Glutamatergic neuron (in vitro differentiated cells): ENCODE results near the gene AGPAT3. TPM values are rescaled to one million over a fixed set of nuclear protein-coding genes. Genes with fewer than 3 reads are reported as not detected.
A peak's percentile ranks its signal among the peaks of the same experiment; 100 is the strongest.

Source experiments
- DNase-seq: peaks from one replicate; pipeline ENCODE4 v3.0.0; 2022
- H3K27ac Mint-ChIP-seq: one replicate; pipeline ENCODE4 v1.8.0; 2020; ENCODE audit warnings: mild to moderate bottlenecking, mixed read lengths, inconsistent platforms; ENCODE audit not compliant: unreplicated experiment
- H3K27me3 Mint-ChIP-seq: one replicate; pipeline ENCODE4 v1.8.0; 2020; ENCODE audit warnings: mild to moderate bottlenecking, moderate library complexity, mixed read lengths, inconsistent platforms; ENCODE audit not compliant: unreplicated experiment
- H3K36me3 Mint-ChIP-seq: one replicate; pipeline ENCODE4 v1.8.0; 2020; ENCODE audit warnings: mild to moderate bottlenecking, mixed read lengths, inconsistent platforms; ENCODE audit not compliant: unreplicated experiment
- H3K4me1 Mint-ChIP-seq: one replicate; pipeline ENCODE4 v1.8.0; 2020; ENCODE audit warnings: mild to moderate bottlenecking, low read depth, mixed read lengths, inconsistent platforms; ENCODE audit not compliant: unreplicated experiment
- H3K4me3 Mint-ChIP-seq: one replicate; pipeline ENCODE4 v1.8.0; 2020; ENCODE audit warnings: mild to moderate bottlenecking, mixed read lengths, inconsistent platforms; ENCODE audit not compliant: unreplicated experiment
- H3K9me3 Mint-ChIP-seq: one replicate; pipeline ENCODE4 v1.8.0; 2020; ENCODE audit warnings: mild to moderate bottlenecking, moderate library complexity, mixed read lengths, inconsistent platforms; ENCODE audit not compliant: unreplicated experiment
- CTCF ChIP-seq: fragments of 200-600 bp; sonication (generic); IDR thresholded peaks from one replicate; pipeline ENCODE4 v1.5.0; 2021; ENCODE audit not compliant: partially characterized antibody, unreplicated experiment
- total RNA-seq: library from RNA; stranded (reverse); fragmentation: NEBNext Ultra II Directional; extraction: Animal tissue kit (Norgen Biotek cat#: 25700); gene quantifications from one replicate; pipeline ENCODE4 v1.2.1, GENCODE V29; 2021; ENCODE audit not compliant: unreplicated experiment

AGPAT3 gene
- total RNA-seq, 1 donor from 2014 or later: 12.6 TPM

- Mint-ChIP-seq H3K9me3 (peaks cover 2% of the 10 kb centered on the region), H3K36me3 (no peaks in the 10 kb centered on the region), H3K4me1 (peaks cover 27% of the 10 kb centered on the region), H3K4me3 (no peak overlapping the region), H3K27me3 (no peaks in the 10 kb centered on the region), H3K27ac (no peak overlapping the region)
- no peak for DNase-seq
- TF ChIP-seq CTCF: no peak
These were observed 54.3 kb downstream of the AGPAT3 start for GRCh38 chr21:43919283-43919682.

GRCh38 chr21:43919871-43920801, 55.1 kb downstream of the AGPAT3 start:
- peak; percentile 71 for DNase-seq
- peaks cover 4% of the 10 kb centered on the region for H3K9me3 Mint-ChIP-seq
- no peaks in the 10 kb centered on the region for H3K36me3 Mint-ChIP-seq
- H3K4me3 Mint-ChIP-seq: peak overlapping the region; percentile 48
- peaks cover 2% of the 10 kb centered on the region for H3K27me3 Mint-ChIP-seq
- H3K27ac Mint-ChIP-seq: peak overlapping the region; percentile 85
- no peak for TF ChIP-seq CTCF
- peaks cover 27% of the 10 kb centered on the region for H3K4me1 Mint-ChIP-seq

GRCh38 chr21:43921571-43921978, 56.6 kb downstream of the AGPAT3 start:
- peak overlapping the region; percentile 63 for H3K4me3 Mint-ChIP-seq
- H3K9me3 Mint-ChIP-seq: peaks cover 4% of the 10 kb centered on the region
- H3K4me1 Mint-ChIP-seq: peaks cover 27% of the 10 kb centered on the region
- peaks cover 3% of the 10 kb centered on the region for H3K27me3 Mint-ChIP-seq
- DNase-seq: no peak
- peak overlapping the region; percentile 33 for H3K27ac Mint-ChIP-seq
- H3K36me3 Mint-ChIP-seq: no peaks in the 10 kb centered on the region
- TF ChIP-seq CTCF: no peak

DNA sequence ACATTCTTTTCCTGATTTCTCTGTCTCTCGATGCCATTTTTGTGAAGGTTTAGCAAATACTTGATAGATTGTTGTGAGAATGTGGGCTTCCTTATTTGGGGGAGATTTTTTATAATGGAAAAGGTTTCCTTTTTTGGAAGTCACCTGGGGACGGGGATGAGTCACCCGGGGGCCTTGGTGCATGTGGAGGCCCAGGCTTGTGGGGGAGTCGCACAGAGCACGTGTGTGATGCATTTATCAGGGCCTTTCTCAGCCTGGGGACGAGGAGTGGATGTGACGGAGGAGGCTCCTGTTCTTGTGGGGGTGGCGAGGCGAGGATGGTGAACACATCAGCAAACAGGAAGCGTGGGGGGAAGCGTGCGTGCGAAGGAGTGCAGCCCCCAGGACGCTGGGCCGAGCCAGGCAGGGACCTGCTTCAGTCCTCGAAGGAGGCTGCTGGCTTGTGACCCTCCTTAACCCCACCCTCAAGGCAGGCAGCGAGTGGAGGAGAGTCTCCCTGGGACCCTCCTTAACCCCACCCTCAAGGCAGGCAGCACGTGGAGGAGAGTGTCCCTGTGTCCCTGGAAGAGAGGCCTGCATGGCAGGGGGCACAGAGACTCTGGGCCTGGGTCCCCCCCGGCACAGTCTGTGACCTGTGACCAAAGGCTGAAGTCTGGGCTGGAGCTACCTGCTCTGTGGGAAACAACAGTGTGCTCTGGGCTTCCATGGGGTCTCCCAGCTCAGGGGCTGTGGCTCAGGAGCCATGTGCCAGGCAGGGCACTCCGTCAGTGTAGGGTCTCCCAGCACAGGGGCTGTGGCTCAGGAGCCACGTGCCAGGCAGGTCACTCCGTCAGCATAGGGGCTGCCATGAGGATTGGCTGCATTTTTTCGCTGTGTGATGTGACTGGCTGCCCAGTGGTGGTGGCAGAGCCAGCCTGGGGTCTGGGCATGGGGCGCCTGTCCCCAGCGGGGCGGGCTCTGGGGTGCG, 57.2 kb downstream of the AGPAT3 start:
- peak overlapping the region; percentile 63 for H3K4me3 Mint-ChIP-seq
- no peak for DNase-seq
- H3K9me3 Mint-ChIP-seq: peaks cover 4% of the 10 kb centered on the region
- no peak for TF ChIP-seq CTCF
- H3K27me3 Mint-ChIP-seq: peaks cover 3% of the 10 kb centered on the region
- H3K4me1 Mint-ChIP-seq: peaks cover 26% of the 10 kb centered on the region
- no peaks in the 10 kb centered on the region for H3K36me3 Mint-ChIP-seq
- peak overlapping the region; percentile 13 for H3K27ac Mint-ChIP-seq
